GM18873 (cell line): ENCODE measurements around the gene ZP2.
"Not testable (repeated sequence)": the region's sequence is repeated elsewhere in the genome, so short reads cannot be mapped to it uniquely, and the experiment has no call there.

ENCODE experiments used
- ATAC-seq: cut with Tn5 transposase; IDR thresholded peaks from one replicate; pipeline ENCODE4 v1.9.1; 2021; ENCODE audit warnings: mild to moderate bottlenecking, moderate library complexity, moderate number of reproducible peaks; ENCODE audit not compliant: unreplicated experiment, low FRiP score

Gene ZP2

GRCh38 chr16:21179126-21179982 is 32.0 kb downstream of the ZP2 start:
- ATAC-seq, result no peak

GRCh38 chr16:21175397-21175796 is 36.0 kb downstream of the ZP2 start:
- no peak for ATAC-seq

- ATAC-seq, result no peak
Measured at GRCh38 chr16:21172650-21173049, 38.7 kb downstream of the ZP2 start.

GRCh38 chr16:21170116-21170515 is 41.3 kb downstream of the ZP2 start:
- ATAC-seq, result not testable (repeated sequence)

GRCh38 chr16:21169249-21169981 is 42.0 kb downstream of the ZP2 start:
- no peak for ATAC-seq

GRCh38 chr16:21167929-21168602 is 43.3 kb downstream of the ZP2 start:
- no peak for ATAC-seq

GRCh38 chr16:21167360-21167759 is 44.0 kb downstream of the ZP2 start:
- ATAC-seq, result no peak

GRCh38 chr16:21166561-21166961 is 44.8 kb downstream of the ZP2 start:
- no peak for ATAC-seq

GRCh38 chr16:21164521-21165168 is 46.7 kb downstream of the ZP2 start:
- ATAC-seq, result no peak

- no peak for ATAC-seq
Measured at GRCh38 chr16:21163576-21163975, 47.8 kb downstream of the ZP2 start.

GRCh38 chr16:21162661-21163151 is 48.7 kb downstream of the ZP2 start:
- ATAC-seq, result no peak

- ATAC-seq, result no peak
Measured at GRCh38 chr16:21161211-21161610, 50.2 kb downstream of the ZP2 start.

- no peak for ATAC-seq
Measured at GRCh38 chr16:21160276-21160675, 51.1 kb downstream of the ZP2 start.

GRCh38 chr16:21159281-21159951 is 52.0 kb downstream of the ZP2 start:
- ATAC-seq, result no peak

- ATAC-seq, result no peak
Measured at GRCh38 chr16:21158208-21159110, 52.9 kb downstream of the ZP2 start, which contains the start of gene LDAF1. Gene LDAF1 (plus strand): TSS chr16:21158674. CDS start chr16:21161183, 2,509 bp downstream.

- no peak for ATAC-seq
Measured at GRCh38 chr16:21157632-21158031, 53.7 kb downstream of the ZP2 start.

- ATAC-seq, result no peak
Measured at GRCh38 chr16:21156767-21157467, 54.5 kb downstream of the ZP2 start.

- ATAC-seq, result not testable (repeated sequence)
Measured at GRCh38 chr16:21156011-21156410, 55.4 kb downstream of the ZP2 start.
